Central memory CD8-positive, alpha-beta T cell (primary cell): Measurements from ENCODE around the gene TBX10.
"Not testable (repeated sequence)": the region's sequence is repeated elsewhere in the genome, so short reads cannot be mapped to it uniquely, and the experiment has no call there.

Experiments used
- ATAC-seq: fragments of 150-1000 bp; cut with Tn5 transposase; replicated peaks from 2 replicates; pipeline ENCODE4 v1.10.0; 2022; ENCODE audit warnings: mild to moderate bottlenecking, moderate FRiP score, moderate number of reproducible peaks; ENCODE audit not compliant: poor library complexity, severe bottlenecking; ENCODE audit errors: extremely low read depth
- DNase-seq, 2 donors: peaks; one replicate each; pipeline ENCODE4 v3.0.0; 2021; ENCODE audit warnings: low spot score in 2 of 2
- H3K27ac Mint-ChIP-seq: one replicate; pipeline ENCODE4 v1.8.0; 2022; ENCODE audit warnings: low read depth, mild to moderate bottlenecking, moderate library complexity, mixed read lengths
- H3K27me3 Mint-ChIP-seq: one replicate; pipeline ENCODE4 v1.8.0; 2022; ENCODE audit warnings: mixed read lengths
- H3K36me3 Mint-ChIP-seq: one replicate; pipeline ENCODE4 v1.8.0; 2022; ENCODE audit warnings: mild to moderate bottlenecking, moderate library complexity, mixed read lengths; ENCODE audit not compliant: insufficient read depth
- H3K4me1 Mint-ChIP-seq: one replicate; pipeline ENCODE4 v1.8.0; 2022; ENCODE audit warnings: mixed read lengths
- H3K4me3 Mint-ChIP-seq: one replicate; pipeline ENCODE4 v1.8.0; 2022; ENCODE audit warnings: mild to moderate bottlenecking, moderate library complexity, mixed read lengths
- H3K9me3 Mint-ChIP-seq: one replicate; pipeline ENCODE4 v1.8.0; 2022; ENCODE audit warnings: mixed read lengths

Gene TBX10

GRCh38 chr11:67619683-67620618 lies 19.6 kb downstream of the TBX10 start:
- peaks cover 23% of the 10 kb centered on the region for H3K4me1 Mint-ChIP-seq
- not testable (repeated sequence) for H3K4me3 Mint-ChIP-seq, H3K36me3 Mint-ChIP-seq, H3K27me3 Mint-ChIP-seq, DNase-seq, H3K27ac Mint-ChIP-seq, H3K9me3 Mint-ChIP-seq, ATAC-seq

DNA sequence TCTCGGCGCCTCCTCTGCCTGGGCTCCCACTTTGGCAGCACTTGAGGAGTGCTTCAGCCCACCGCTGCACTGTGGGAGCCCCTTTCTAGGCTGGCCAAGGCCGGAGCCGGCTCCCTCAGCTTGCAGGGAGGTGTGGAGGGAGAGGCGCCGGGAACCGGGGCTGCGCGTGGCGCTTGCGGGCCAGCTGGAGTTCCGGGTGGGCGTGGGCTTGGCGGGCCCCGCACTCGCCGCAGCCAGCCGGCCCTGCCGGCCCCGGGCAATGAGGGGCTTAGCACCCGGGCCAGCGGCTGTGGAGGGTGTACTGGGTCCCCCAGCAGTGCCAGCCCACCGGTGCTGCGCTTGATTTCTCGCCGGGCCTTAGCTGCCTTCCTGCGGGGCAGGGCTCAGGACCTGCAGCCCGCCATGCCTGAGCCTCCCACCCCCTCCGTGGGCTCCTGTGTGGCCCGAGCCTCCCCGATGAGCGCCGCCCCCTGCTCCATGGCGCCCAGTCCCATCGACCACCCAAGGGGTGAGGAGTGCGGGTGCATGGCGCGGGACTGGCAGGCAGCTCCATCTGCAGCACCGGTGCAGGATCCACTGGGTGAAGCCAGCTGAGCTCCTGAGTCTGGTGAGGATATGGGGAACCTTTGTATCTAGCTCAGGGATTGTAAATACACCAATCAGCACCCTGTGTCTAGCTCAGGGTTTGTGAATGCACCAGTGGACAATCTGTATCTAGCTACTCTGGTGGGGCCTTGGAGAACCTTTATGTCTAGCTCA lies 20.5 kb downstream of the TBX10 start:
- H3K9me3 Mint-ChIP-seq, ATAC-seq, H3K36me3 Mint-ChIP-seq, H3K27ac Mint-ChIP-seq, H3K27me3 Mint-ChIP-seq, DNase-seq, H3K4me3 Mint-ChIP-seq: not testable (repeated sequence)
- H3K4me1 Mint-ChIP-seq = peaks cover 32% of the 10 kb centered on the region

DNA sequence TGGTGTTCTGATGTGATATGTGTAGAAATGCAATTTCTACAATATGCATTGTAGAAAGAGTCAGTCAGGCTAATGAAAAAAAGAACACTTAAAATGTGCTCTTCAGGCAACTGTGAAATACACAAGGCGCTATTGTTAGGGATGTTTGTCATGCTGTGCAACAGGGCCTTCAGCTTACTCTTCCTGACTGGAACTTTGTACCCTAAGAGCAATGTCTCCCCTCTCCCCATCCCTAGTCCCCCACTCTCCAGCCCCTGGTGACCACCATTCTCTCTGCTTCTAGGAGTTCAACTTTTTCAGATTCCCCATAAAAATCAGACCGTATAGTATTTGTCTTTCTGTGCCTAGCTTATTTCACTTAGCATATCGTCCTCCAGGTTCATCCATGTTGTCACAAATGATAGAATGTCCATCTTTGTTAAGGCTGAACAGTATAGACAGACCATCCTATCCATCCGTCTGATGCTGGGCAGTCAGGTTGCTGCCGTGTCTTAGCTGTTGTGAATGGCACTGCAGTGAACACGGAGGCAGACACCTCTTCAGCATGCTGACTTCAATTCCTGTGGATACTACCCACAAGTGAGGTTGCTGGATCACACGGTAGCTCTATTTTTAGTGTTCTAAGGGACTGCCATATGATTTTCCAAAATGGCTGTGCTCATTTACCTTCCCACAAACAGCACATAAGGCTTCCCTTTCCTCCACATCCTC lies 22.2 kb downstream of the TBX10 start:
- ATAC-seq = no peak
- DNase-seq = no peak
- Mint-ChIP-seq H3K4me3 (peak overlapping the region; percentile 78), H3K36me3 (peaks cover 13% of the 10 kb centered on the region), H3K27ac (peak overlapping the region; percentile 63), H3K27me3 (no peaks in the 10 kb centered on the region), H3K4me1 (peaks cover 40% of the 10 kb centered on the region), H3K9me3 (no peaks in the 10 kb centered on the region)

DNA sequence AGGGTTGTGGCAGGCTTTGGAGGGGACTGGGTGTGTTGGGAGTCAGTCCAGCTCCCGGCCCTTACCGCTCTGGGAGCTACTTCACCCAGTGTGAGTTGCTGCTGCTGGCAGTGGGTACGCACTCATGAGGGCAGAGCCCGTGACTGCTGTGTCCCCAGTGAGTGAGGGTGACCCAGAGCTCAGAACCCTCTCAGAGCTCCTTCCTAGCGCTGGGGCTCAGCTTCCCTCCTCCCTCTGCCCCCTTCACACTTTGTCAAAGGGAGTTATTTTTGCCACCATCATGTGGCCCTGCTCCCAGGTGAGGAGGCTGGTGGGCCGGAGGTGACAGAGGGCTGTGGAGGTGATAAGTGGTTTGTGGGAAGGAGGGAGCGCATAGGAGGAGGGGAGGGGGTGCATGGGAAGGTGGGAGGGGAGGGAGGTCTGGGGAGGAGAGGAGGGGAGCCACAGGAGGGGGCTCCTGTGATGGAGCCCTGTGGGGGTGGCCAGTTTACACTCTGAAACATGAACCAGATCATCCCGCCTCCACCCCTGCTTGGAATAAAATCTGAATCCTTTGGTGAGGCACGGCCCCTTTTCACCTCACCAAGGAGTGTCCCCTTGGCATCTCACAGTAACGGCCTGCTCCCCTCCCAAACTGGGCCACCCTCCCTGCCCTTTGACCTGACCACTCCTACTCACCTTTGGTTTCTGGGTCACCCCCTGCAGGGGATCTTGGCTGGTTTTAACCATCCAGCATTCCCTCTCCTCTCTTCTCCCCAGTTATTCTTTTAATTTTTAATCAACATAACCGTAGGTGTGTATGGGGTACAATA lies 22.9 kb downstream of the TBX10 start:
- peaks cover 18% of the 10 kb centered on the region for H3K36me3 Mint-ChIP-seq
- no peak for ATAC-seq
- H3K4me3 Mint-ChIP-seq = peak overlapping the region; percentile 78
- peak overlapping the region; percentile 75 for H3K27ac Mint-ChIP-seq
- H3K4me1 Mint-ChIP-seq = peaks cover 40% of the 10 kb centered on the region
- no peaks in the 10 kb centered on the region for H3K27me3 Mint-ChIP-seq
- H3K9me3 Mint-ChIP-seq = no peaks in the 10 kb centered on the region
- DNase-seq = no peak

DNA sequence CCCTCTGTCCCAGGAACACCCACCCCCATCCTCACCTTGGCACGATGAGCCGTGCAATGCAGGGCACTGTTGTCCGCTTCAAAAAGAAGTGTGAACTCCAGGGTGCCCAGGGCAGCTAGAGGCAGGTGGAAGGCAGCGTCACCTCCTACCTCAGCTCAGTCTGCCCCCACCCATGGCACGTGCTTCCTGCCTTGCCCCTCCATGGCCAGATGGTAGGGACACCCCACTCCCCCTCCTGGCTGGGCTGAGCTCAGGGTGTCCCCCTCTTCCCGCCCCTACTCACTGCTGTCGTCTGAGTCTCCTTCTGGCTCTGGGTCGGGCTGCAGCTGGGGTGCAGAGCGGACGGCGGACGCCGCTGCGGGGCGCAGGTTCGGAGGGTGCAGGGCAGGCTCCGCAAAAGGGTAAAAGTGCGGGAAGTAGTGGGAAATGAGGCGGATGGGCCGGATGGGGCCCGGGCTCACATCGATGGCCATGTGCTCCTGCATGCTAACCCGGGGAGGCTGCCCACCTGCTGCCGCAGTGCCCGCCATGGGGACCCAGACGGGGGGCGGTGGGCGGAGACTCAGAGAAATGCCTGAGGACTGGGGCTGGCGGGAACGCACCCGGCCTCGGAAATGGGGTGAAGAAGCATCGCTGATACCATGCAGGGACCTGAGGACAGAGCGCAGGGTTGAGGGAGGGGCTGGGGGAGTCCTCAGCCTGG lies 23.7 kb downstream of the TBX10 start:
- H3K4me3 Mint-ChIP-seq = peak overlapping the region; percentile 78
- H3K27me3 Mint-ChIP-seq = no peaks in the 10 kb centered on the region
- peak overlapping the region; percentile 75 for H3K27ac Mint-ChIP-seq
- no peaks in the 10 kb centered on the region for H3K9me3 Mint-ChIP-seq
- ATAC-seq (no peak), DNase-seq (no peak)
- peaks cover 19% of the 10 kb centered on the region for H3K36me3 Mint-ChIP-seq
- peaks cover 40% of the 10 kb centered on the region for H3K4me1 Mint-ChIP-seq

- DNase-seq = peak in 1 of 2 donors; percentile 46
- H3K27me3 Mint-ChIP-seq = no peaks in the 10 kb centered on the region
- no peaks in the 10 kb centered on the region for H3K9me3 Mint-ChIP-seq
- H3K27ac Mint-ChIP-seq = peak overlapping the region; percentile 94
- peak; percentile 2 for ATAC-seq
- H3K4me3 Mint-ChIP-seq = peak overlapping the region; percentile 78
- peaks cover 21% of the 10 kb centered on the region for H3K36me3 Mint-ChIP-seq
- peaks cover 40% of the 10 kb centered on the region for H3K4me1 Mint-ChIP-seq
Measured at GRCh38 chr11:67614730-67615714, 24.5 kb downstream of the TBX10 start.

DNA sequence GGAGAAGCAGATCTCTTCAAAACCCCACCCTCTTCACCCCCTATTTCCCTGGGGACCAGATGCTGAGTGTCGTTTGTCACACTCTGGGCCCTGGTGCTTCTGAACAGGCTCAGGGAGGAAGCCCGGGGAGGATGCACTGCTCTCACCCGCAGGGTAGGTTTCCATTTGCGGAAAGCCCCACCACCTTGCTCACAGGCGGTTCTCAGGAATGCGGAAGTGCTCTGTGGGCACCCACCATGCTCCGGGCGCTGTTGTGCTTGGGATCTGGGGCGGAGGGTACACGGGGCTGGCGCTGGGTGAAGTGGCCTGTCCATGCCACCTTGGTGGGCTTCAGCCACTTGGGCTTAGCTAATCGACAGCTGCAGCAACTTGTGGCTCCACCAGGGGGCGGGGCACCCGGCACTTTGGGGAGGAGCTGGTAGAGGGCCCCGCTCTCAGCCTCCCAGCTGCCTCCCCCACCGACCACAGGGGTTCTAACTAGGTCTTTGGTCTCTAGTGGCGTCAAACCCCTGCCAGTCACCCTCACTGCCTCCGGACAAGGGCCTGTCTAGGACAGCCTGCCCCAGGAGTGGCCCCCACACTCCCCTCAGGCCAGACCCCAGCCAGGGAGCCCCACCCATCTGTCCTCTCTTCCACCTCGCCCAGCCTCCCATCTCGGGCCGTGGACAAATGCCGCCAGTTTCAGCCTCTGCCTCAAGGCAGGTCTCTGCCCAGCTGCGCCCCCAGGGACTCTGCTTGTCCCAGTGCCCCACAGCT lies 25.4 kb downstream of the TBX10 start:
- peak overlapping the region; percentile 78 for H3K4me3 Mint-ChIP-seq
- H3K4me1 Mint-ChIP-seq = peaks cover 40% of the 10 kb centered on the region
- no peaks in the 10 kb centered on the region for H3K9me3 Mint-ChIP-seq
- no peaks in the 10 kb centered on the region for H3K27me3 Mint-ChIP-seq
- peaks cover 26% of the 10 kb centered on the region for H3K36me3 Mint-ChIP-seq
- DNase-seq = peak; percentile 73 to 86
- peak; percentile 99 for ATAC-seq
- H3K27ac Mint-ChIP-seq = peak overlapping the region; percentile 94

GRCh38 chr11:67613313-67613959 lies 26.1 kb downstream of the TBX10 start:
- DNase-seq (no peak), ATAC-seq (no peak)
- H3K4me3 Mint-ChIP-seq = peak overlapping the region; percentile 78
- H3K4me1 Mint-ChIP-seq = peaks cover 40% of the 10 kb centered on the region
- peaks cover 29% of the 10 kb centered on the region for H3K36me3 Mint-ChIP-seq
- H3K9me3 Mint-ChIP-seq = no peaks in the 10 kb centered on the region
- peak overlapping the region; percentile 94 for H3K27ac Mint-ChIP-seq
- no peaks in the 10 kb centered on the region for H3K27me3 Mint-ChIP-seq

DNA sequence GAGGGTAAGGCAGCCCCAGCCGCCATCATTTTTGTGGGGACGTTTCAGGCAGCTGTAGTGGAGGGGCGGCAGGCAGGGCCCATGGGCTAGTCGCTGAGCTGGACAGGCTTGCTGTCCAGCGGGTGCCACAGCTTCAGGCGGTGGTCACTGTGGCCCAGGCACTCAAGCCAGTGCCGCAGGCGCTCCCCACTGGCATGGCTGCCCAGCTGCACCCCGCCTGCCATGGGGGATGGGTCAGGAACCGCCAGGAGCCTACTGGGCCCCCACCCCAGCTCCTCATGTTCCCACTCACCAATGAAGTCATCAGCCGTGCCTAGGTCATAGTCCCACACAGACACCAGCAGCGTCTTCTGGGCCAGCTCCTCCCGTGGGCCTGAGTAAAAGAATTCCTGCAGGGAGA lies 26.8 kb downstream of the TBX10 start:
- peaks cover 31% of the 10 kb centered on the region for H3K36me3 Mint-ChIP-seq
- peaks cover 40% of the 10 kb centered on the region for H3K4me1 Mint-ChIP-seq
- ATAC-seq = no peak
- DNase-seq = no peak
- no peak overlapping the region for H3K4me3 Mint-ChIP-seq
- no peaks in the 10 kb centered on the region for H3K9me3 Mint-ChIP-seq
- peak overlapping the region; percentile 25 for H3K27ac Mint-ChIP-seq
- H3K27me3 Mint-ChIP-seq = no peaks in the 10 kb centered on the region
